ENCODE results near the gene HMSD.
"Not testable (repeated sequence)": the region's sequence is repeated elsewhere in the genome, so short reads cannot be mapped to it uniquely, and the experiment has no call there.

HMSD gene, protein sequence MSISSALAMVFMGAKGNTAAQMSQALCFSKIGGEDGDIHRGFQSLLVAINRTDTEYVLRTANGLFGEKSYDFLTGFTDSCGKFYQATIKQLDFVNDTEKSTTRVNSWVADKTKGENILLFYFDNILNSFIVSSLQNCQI

DNA sequence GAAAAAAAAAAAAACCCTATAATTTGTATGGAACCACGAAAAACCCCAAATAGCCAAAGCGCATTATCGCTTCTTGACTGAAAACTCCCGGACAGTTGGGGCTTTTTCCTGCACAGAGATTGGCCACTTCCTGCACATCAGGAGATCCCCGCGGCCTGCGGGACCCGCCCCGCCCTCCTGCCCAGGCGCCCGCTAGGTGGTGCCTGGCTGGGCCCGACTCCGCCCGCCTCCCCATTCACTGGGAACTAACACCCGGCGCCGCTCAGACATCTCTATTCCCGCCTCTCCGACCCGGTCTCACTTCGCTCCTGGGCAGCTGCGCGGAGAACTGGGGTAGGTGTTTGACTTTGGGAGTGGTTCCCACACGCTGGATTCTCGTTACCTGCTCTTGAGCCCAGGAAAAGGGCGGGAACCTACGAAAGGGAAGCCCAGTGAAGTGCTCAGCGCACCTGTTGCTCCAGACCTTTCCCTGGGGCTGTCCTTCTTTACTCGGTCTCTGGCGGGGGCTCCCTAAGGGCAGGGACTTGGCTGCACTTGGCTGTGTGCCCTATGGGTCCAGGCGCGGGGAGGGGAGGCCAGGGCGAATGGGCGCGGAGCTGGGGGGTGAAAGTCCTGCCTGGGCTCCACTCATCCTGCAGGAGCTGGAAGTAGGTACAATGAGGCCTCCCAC lies at the start of gene HMSD:
Gene HMSD, plus strand, starts transcription at position 234 of the 670 bp plus-strand sequence. CDS start 4,155 bp downstream, outside the sequence.
- peak in 40 of 56 donors; percentile 3 to 80 (median 36) for DNase-seq

DNA sequence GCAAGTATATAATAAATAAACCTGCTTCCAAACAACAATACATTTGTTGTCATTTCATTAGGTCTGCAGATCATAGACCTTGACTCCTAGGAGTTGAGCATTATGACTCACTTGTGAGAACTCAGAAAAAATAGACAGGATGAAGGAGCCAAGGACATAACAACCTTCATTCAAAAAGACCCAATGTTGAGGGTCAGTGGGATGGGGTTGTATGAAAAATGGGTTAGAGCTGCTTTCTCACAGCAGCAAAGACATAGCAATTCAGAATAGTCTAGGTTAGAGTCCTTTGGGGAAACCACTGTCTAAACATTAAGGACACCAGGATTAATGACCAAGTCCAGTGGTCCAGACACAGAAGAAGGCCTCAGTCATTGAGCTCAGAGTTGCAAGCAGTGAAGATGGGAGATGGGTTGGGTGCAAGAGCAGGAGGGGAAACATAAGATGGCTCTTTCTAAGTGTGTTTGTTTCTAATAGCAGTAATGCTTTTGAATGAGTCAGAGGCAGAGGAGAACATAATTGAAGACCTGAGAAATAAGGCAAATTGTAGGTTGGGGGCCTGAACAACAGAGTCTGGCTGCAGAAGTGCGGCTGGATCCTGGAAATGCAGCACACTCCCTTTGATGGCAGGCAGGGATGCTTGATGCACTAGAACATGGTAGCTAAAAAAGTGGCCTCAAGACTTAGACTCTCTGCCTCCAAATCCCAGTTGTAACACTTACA lies 45.1 kb upstream of the HMSD start:
- DNase-seq: no peak

DNA sequence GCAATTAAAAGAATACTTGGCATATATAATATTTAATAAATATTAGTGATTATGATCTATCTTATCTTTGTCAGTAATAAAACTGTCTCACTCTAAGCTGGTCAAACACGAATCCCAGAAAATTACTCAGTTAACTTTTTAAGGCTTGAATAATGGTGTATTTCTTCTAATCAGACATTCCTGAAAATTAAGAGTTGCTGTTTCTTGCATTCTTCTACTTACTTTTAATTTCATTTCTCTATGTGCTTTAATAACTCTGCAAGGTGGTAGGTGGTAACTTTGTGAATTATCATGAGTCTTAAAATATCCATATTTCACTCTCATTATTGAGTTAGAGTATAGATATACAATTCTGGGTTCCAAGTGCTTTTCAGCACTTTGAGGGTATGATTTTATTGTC lies 44.4 kb upstream of the HMSD start:
- DNase-seq: no peak

DNA sequence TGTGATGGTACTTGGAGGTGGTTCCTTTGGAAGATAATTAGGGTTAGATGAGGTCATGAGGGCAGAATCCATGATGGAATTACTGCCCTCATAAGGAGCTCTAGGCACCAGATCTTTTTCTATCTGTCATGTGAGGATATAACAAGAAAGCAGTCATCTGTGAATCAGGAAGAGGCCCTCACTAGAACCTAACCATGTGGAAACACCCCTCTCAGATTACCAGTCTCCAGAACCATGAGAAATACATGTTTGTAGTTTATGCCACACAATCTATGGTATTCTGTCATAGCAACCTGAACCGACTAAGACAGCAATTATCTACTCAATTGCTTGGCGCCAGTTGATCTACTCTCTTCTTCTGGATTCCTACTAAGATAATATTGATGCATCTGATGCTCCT lies 43.7 kb upstream of the HMSD start:
- DNase-seq: no peak

DNA sequence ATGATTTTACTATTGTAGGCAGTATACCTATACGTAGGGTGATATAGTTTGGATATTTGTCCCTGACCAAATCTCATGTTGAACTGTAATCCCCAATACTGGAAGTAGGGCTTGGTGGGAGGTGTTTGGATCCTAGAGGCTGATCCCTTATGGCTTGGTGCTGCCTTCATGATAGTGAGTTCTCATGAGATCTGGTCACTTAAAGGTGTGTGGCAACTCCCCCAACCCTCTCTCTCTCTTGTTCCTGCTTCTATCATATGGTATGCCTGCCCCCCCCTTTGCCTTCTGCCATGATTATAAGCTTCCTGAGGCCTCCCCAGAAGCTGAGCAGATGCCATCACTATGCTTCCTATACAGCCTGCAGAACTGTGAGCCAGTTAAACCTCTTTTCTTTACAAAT lies 43.0 kb upstream of the HMSD start:
- DNase-seq: no peak

DNA sequence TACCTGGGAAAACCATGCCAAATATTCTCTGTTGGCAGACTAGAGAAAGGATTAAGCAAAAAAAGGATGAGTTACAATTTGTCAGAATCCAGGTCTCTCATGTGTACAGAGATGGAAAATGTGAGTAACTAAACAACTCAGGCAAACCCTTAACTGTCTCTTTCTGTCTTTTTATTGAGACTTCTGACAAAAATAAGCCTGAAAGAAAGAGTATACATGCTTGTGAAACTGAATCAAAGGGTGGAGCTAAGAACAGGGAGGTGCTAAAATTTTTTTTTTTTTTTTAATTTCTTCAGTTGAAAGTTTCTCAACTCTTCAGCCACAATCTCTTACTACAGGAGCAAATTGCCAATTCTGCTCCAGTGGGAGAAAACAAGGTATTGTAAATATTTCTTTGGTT lies 41.4 kb upstream of the HMSD start, which contains the start of gene SERPINB10:
Gene SERPINB10, plus strand, starts transcription at position 295 of the 400 bp plus-strand sequence. CDS start 7,553 bp downstream, outside the sequence.
- DNase-seq: no peak

DNA sequence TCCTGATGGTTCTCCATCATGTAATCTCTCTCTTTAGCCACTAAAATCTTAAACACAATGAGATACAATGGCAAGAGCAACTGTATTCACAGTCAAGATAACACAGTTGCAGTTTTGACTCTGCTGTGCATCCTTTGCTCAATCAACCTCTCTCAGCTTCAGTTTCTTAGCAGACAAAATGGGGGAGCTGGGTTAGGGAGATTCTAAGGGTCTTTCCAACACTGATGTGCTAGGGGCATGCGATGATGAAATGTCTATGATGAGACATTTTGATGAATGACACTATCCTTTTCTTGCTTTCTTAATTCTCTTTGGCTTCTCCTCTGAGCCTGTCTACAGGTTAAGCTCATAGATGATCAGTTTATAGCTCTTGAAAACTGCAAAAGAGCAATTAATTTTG lies 40.2 kb upstream of the HMSD start:
- no peak for DNase-seq

DNA sequence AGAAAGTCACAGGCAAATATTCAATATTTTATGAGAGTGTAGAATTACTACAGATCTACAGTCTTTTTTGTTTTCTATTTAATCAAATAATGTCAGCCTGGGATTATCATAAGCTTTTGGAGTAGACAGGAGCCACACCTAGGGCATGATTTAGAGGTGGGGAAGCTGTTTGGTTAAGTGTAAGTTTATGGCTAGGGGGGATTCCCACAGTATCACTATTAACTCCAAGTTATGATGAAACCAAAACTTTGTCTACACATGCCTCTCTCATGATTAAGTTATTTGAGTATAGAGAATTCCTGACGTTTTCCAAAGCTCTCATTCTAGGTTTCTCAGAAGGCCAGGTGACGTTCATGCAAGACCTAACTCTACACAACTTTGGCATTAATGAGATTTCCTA lies 39.2 kb upstream of the HMSD start:
- no peak for DNase-seq

DNA sequence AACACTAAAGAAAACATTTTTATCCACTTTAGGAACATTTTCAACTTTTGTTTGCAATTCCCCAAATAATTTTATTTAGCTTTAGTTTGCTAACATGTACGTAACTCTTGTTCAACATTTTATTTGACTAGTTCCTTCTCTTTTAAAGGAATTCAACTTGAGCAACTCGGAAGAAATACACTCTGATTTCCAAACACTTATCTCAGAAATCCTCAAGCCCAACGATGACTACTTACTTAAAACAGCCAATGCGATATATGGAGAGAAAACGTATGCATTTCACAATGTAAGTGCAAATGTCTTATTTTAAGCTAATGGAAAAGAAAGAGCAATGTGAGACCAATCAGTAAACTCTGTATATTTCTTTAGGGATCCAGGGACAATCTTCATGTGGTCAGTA lies 31.3 kb upstream of the HMSD start:
- DNase-seq: no peak

DNA sequence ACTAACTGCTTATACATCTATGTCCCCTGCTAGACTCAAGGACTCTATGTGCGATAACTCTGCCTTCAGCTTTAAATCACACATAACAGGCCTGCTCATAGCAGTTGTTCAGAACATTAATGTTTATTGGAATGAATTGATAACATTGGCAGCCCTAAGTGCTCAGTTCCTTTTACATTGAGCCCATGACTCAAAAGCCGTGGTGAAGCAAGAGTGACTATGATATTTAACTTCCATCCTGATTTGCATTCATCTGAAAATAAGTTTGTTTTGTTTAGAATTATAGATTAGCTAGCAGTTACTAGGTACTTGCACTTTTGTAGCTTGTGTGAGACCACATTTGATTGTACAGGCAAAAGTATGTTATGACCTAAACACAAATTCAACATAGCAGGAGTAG lies 27.1 kb upstream of the HMSD start:
- DNase-seq: no peak

DNA sequence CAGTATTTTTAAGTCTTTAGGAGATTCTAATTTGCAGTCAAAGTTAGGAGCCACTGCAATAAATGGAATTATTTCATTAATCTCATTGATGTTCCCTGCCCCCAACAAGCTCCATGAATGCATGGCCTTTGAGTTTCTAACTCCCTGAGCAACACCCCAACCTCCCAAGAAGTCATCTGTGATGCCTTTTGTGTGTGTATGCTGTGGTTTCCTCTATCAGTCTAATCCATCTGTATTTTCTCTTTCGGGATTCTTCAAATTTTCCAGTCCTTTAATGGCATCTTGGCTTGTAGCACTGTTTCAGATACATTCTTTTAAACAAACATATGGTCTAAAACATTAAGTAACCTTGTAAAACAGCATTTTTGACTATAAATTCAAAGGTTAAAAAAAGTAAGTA lies 24.6 kb upstream of the HMSD start:
- DNase-seq: no peak

DNA sequence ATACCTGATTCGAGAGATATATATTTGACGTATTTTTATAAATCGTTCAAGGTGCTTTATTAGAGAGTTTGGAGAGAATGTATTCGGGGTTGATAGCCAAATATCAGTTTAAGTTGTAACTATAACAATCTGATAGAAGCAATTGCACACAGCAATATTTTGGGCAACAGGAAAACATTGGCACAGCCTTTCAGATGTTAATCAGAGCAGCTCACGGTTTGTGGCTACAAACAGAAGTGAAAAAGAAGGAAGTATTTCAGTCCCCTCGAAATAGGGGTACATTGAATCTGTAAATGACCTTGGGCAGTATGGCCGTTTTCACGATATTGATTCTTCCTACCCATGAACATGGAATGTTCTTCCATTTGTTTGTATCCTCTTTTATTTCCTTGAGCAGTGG lies 20.8 kb upstream of the HMSD start:
- no peak for DNase-seq

DNA sequence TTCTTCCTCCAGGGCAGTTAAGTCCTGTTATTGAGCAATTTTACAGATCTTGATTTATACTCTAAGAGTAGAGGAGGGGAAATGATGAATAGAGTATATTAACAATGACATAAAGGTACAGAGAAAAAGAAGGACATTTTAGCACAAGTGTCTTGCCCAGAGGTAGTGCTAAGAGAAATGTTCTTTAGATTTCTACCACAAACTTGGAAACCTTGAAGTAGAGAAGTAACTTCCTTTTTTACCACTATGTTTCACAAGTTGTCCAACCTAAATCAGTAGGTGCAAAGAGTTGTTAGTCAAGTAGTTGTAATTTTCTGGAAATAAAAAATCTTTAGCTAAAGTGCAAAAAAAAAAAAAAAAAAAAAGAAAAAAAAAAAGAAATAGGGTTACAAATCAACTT lies 19.7 kb upstream of the HMSD start:
- not testable (repeated sequence) for DNase-seq

DNA sequence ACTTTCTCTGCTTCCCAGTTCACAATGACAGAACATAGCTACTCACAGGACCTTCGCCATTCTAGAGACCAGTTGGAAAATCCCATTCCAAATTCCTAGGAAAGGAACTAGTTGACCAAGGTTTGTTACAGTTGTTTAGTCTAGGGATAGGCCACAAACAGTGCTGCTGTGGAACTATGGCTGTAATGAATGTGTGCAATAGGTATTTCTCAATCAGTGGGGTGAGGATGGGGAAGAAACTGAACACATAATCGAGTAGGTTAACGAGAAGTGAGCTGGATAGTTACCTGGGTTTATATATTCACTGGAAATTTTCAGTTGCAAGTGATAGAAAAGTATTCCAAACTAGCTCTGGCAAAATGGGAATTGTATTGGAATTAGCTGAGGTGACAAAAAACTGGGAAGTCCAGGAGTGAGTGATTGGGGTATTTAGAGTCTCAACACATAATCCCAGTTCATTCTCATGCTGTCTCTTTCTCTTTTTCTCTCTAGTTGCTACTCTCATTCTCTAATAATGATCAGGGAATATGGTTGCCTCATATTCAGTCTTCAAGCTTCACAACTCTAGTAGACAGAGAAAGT lies 18.2 kb upstream of the HMSD start:
- DNase-seq: no peak

DNA sequence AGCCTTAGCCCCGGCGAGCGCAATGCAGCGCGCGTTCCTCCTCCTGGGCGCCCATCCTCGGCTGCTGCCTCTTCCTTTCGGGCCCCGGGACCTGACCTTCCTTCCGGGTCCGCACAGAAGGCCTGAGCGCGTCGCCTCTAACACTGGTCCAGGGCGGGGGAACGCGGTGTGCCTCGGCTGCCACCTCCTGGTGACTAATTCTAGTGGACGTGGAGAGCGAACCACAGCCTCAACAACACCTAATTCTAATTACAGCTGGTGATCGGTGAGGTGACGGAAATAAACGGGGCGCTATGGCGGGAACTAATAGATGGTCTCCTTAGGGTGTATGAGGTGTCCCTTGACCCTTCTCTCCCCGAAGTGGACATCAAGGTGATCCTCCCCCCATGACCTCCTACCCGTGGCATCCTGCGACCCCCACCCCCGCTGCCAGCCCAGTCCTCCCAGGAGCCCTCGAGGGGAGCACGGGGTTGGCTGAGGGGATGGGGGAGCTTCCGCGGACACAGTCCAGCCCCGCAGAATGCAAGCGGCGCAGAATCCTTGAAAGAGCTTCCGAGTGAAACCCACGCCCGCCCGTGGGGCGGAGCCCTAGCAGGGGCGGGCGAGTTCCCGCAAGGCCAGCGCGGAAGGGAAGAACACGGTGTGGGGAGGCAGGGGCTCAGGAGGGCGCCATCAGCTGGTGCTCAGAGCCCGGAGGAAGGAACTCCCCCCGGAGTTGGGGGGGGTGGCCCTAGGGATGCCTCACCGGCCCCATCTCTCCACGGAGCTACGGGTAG lies 12.8 kb upstream of the HMSD start:
- peak in 53 of 56 donors; percentile 2 to 84 (median 43) for DNase-seq

DNA sequence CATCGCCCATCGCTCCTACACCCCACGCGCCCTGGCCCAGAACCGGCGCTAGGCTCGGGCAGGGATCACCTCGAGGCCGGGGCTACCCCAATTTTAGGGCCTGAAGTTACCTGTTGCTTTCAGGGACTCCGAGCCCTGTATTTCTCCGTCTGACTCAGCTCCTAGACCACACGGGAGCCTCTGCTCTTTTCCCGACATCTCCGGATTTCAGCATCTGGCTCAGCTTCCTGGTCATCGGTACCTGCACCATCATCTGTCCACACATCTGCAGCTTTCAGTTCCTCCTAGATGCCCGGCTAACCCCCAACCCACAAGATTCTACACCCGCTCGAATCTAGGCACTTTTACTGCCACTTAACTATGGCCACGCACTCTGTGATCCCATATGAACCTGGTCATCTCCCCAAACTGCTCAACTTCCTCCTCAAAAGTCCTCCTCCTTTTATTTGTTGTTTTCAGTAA lies 12.1 kb upstream of the HMSD start:
- DNase-seq: no peak

DNA sequence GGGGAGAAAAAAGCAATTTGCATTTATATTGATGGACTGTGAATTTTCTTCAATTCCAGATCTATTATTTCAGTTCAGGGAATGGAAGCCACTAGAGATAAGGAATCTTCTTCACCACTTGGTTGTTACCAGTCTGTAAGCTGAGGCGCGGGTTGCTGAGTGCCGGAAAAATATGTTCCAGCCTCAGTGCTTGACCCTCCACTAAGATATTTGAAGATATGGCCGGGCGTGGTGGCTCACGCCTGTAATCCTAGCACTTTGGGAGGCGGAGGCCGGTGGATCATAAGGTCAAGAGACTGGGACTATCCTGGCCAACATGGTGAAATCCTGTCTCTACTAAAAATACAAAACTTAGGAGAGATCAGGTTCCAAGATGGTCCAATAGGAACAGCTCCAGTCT lies 9.1 kb upstream of the HMSD start:
- DNase-seq: no peak

DNA sequence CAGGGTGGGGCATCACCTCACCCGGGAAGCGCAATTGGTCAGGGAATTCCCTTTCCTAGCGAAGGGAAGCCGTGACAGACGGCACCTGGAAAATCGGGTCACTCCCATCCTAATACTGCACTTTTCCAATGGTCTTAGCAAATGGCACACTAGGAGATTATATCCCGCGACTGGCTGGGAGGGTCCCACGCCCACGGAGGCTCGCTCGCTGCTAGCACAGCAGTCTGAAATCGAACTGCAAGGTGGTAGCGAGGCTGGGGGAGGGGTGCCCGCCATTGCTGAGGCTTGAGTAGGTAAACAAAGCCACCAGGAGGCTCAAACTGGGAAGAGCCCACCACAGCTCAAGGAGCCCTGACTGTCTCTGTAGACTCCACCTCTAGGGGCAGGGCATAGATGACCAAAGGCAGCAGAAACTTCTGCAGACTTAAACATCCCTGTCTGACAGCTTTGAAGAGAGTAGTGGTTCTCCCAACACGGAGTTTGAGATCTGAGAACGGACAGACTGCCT lies 8.5 kb upstream of the HMSD start:
- DNase-seq: not testable (repeated sequence)

DNA sequence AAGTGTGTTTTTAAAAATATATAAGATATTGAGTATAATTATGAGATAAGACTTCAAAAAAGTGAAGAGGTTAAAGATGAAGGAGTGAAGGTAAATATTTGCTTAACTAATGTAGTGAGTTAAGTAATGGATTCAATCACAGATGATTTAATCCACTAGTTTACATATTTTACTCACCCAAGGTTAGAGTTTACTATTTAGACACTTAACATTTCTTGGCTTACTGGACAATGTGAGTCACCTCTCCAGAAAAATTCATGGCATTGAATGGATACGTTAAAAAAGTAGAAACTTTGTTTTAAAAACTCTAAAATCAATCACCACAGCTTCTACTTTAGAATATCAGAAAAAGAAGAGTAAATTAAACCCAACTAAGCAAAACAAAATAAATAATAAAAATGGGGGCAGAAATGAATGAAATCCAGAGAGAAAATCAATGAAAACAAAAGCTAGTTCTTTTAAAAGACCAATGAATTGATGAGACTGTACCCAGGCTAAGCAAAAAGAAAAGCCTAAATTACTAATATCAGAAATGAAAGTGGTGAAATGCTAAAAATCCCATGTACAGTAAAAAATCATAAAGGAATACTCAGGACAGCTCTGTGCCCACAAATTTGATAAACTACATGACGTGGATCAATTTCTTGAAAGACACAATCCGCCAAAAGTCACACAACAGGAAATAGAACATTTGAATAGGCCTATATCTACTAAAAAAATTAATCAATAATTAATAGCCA lies 1.9 kb upstream of the HMSD start:
- no peak for DNase-seq

DNA sequence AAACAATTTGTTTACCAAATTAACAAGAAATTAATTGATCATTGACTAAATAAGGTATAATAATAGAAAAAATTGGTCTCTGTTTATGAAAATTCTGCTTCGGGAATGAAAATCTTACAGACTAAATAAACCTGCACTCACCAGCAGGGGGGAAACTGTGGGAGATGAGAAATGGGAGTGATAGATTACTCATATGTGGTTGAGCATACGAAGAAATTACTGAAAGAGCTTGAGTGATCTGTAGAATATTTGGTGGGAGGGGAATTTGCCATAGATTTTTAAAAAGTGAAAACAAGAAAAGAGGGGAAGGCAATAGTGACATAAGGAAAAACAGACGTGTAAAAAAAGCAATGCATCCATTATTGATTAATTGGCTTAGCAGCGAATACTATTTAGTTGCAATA lies 2.2 kb downstream of the HMSD start:
- no peak for DNase-seq

DNA sequence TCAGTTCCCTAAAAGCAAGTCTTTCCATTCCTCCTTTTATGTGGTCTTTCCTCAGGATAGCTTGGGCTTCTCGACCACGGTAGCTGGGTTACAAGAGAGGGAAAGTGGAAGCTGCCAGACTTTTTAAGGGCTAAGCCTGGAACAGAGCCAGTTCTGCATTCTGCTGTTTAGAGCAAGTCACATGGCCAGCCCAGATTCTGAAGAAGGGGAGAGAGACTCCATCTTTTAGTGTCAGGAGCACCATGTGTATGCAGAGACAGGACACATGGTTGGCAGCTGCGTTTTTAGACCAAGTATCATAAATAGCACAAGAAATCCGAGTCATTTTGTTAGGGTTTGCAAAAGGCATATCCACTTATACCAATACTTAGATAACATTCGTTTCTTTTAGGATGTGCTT lies 4.7 kb downstream of the HMSD start:
- no peak for DNase-seq

All from nucleus accumbens (tissue), 56 donors.